Activated CD8-positive, alpha-beta T cell treated with anti-CD3 and anti-CD28 coated beads for 36 hours (primary cell): Measurements from ENCODE around the gene FSTL4. TPM values are rescaled to one million over a fixed set of nuclear protein-coding genes. Genes with fewer than 3 reads are reported as not detected.

Experiments used
- ATAC-seq: fragments of 200-7000 bp; cut with Tn5 transposase; one replicate; pipeline ENCODE4 v1.10.0; 2021; ENCODE audit warnings: mild to moderate bottlenecking, moderate library complexity
- CTCF ChIA-PET: fragments of 350-600 bp; sonication (Branson Sonifier 250); formaldehyde crosslinking; loops from one replicate; lab custom pipeline; 2021; ENCODE audit warnings: antibody characterized with exemption; lab: Charles Lee
- POLR2A ChIA-PET: fragments of 350-600 bp; sonication (Branson Sonifier 250); formaldehyde crosslinking; loops from one replicate; lab custom pipeline; 2021; ENCODE audit warnings: antibody characterized with exemption; lab: Charles Lee
- DNase-seq: peaks from one replicate; pipeline ENCODE4 v3.0.0-alpha.2; 2020
- H3K27ac Mint-ChIP-seq: one replicate; pipeline ENCODE4 v1.8.0; 2021; ENCODE audit warnings: mild to moderate bottlenecking, mixed read lengths
- H3K27me3 Mint-ChIP-seq: one replicate; pipeline ENCODE4 v1.8.0; 2021; ENCODE audit warnings: mixed read lengths
- H3K36me3 Mint-ChIP-seq: one replicate; pipeline ENCODE4 v1.8.0; 2021; ENCODE audit warnings: low read depth, mixed read lengths
- H3K4me1 Mint-ChIP-seq: one replicate; pipeline ENCODE4 v1.8.0; 2021; ENCODE audit warnings: low read depth, mixed read lengths
- H3K4me3 Mint-ChIP-seq: one replicate; pipeline ENCODE4 v1.8.0; 2021; ENCODE audit warnings: mild to moderate bottlenecking, moderate library complexity, mixed read lengths
- H3K9me3 Mint-ChIP-seq: one replicate; pipeline ENCODE4 v1.8.0; 2021; ENCODE audit warnings: mixed read lengths
- intact Hi-C: fragments of 100-400 bp; cut with micrococcal nuclease; formaldehyde crosslinking; loops from one replicate; pipeline ENCODE4 v1.10.0; 2022
- total RNA-seq, 2 experiments: library from RNA; stranded (reverse); gene quantifications; one replicate each; pipeline ENCODE4 v1.2.3, GENCODE V29; 2021
- TF ChIP-seq, protein P1 (sequence below): fragments of 200-600 bp; IDR thresholded peaks from one replicate; pipeline ENCODE4 v1.8.0; 2022; ENCODE audit warnings: antibody characterized with exemption, mild to moderate bottlenecking

The FSTL4 gene
- total RNA-seq, 2 experiments from 2014 or later = not detected

DNA sequence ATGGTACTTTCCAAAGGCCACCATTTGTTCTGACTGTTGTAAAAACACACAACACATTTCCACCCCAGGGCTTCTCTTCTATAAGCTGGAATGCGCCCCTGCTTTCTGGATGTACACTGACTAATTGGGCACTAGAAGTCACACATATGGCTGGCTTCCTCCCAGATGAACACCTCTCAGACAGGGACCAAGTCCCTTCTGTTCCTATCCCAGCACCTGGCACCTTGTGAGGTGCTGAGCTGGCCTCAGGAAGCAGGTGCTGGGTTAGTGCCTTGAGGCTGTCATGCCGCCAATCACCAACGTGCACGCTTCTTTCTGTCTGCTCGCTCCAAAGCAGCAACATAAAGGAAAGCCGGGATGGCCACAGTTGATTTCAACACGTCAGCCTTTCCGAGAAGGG is 93.2 kb downstream of the FSTL4 start:
- H3K27ac Mint-ChIP-seq = no peak overlapping the region
- DNase-seq (no peak), ATAC-seq (no peak)
- CTCF ChIA-PET = no interaction called here
- H3K27me3 Mint-ChIP-seq = no peaks in the 10 kb centered on the region
- H3K4me3 Mint-ChIP-seq = no peak overlapping the region
- H3K36me3 Mint-ChIP-seq = no peaks in the 10 kb centered on the region
- H3K4me1 Mint-ChIP-seq = no peaks in the 10 kb centered on the region
- POLR2A ChIA-PET = no interaction called here
- H3K9me3 Mint-ChIP-seq = no peaks in the 10 kb centered on the region
- intact Hi-C loops = no loop called here
- TF ChIP-seq, protein P1, sequence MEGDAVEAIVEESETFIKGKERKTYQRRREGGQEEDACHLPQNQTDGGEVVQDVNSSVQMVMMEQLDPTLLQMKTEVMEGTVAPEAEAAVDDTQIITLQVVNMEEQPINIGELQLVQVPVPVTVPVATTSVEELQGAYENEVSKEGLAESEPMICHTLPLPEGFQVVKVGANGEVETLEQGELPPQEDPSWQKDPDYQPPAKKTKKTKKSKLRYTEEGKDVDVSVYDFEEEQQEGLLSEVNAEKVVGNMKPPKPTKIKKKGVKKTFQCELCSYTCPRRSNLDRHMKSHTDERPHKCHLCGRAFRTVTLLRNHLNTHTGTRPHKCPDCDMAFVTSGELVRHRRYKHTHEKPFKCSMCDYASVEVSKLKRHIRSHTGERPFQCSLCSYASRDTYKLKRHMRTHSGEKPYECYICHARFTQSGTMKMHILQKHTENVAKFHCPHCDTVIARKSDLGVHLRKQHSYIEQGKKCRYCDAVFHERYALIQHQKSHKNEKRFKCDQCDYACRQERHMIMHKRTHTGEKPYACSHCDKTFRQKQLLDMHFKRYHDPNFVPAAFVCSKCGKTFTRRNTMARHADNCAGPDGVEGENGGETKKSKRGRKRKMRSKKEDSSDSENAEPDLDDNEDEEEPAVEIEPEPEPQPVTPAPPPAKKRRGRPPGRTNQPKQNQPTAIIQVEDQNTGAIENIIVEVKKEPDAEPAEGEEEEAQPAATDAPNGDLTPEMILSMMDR = no peak

DNA sequence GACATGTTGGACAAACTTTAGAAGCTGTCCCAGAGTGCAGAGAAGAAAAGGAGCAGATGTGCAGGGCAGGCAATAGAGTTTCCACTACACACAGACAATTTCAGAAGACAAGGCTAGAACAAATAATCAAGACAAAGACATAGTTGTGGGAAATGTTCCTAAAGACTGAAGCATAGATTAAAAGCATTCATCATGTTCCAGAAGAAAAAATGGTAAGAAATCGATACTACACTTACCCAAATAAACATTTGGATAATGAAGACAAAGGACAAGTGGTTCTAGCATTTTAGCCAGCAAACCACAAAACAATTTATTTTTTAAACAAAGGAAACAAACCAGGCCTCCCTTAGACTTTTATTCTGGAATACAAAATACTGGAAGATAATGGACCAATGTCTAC is 97.9 kb downstream of the FSTL4 start:
- Mint-ChIP-seq H3K27ac (no peak overlapping the region), H3K4me1 (no peaks in the 10 kb centered on the region), H3K9me3 (no peaks in the 10 kb centered on the region), H3K27me3 (peaks cover 5% of the 10 kb centered on the region), H3K4me3 (no peak overlapping the region), H3K36me3 (no peaks in the 10 kb centered on the region)
- intact Hi-C loops = no loop called here
- TF ChIP-seq, protein P1 = no peak
- ATAC-seq = no peak
- ChIA-PET CTCF (interaction anchor here (0.7 kb wide), 1 partner anchor 162 kb away, joined by 3 read pairs; no protein-coding TSS in a partner anchor), POLR2A (no interaction called here)
- no peak for DNase-seq

DNA sequence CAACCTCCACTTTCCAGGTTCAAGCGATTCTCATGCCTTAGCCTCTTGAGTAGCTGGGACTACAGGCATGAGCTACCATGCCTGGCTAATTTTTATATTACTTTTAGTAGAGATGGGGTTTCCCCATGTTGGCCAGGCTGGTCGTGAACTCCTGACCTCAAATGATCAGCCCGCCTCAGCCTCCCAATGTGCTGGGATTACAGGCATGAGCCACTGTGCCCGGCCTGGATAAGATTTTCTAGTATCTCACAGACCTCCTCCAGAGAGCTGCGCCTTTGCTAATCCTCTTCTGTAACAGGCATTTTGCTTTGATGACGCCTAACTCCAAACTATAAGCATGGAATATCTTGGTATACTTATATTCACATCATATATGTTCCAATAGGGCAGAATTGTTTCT is 99.4 kb downstream of the FSTL4 start:
- peaks cover 5% of the 10 kb centered on the region for H3K27me3 Mint-ChIP-seq
- H3K9me3 Mint-ChIP-seq = no peaks in the 10 kb centered on the region
- H3K4me1 Mint-ChIP-seq = no peaks in the 10 kb centered on the region
- H3K4me3 Mint-ChIP-seq = no peak overlapping the region
- TF ChIP-seq, protein P1 = no peak
- ATAC-seq = no peak
- H3K27ac Mint-ChIP-seq = no peak overlapping the region
- H3K36me3 Mint-ChIP-seq = no peaks in the 10 kb centered on the region
- CTCF ChIA-PET = no interaction called here
- POLR2A ChIA-PET = no interaction called here
- no peak for DNase-seq
- intact Hi-C loops = no loop called here

DNA sequence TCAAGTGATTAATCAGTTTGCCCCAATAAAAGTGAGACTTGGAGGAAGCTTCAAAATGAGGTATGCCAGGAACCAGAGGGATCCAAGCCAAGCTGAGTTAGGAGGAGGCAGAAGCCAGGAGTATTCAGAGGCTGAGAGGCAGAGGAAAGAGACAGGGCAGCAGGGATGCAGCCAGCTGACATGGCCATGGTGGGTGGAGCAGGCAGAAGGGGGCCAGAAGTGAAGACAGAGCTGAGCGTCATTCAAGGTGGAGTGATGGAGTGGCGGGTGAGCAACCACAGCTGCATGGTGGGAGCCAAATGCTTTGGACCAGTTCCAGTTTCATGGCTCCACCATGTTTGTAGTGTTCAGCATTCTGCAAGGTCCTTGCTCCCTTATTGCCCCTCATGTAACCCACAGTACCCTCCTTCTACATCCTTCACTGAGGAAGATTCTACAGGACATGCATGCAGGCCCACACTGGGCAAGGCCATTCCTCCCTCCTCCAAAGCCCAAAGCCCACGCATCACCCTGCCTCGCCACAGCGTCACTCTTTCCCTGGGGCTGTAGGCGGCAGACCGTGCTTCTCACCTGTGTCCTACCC is 100.6 kb downstream of the FSTL4 start:
- intact Hi-C loops = no loop called here
- ChIA-PET POLR2A (no interaction called here), CTCF (interaction anchor here (1.6 kb wide), 1 partner anchor 14 kb away, joined by 4 read pairs; no protein-coding TSS in a partner anchor)
- H3K4me3 Mint-ChIP-seq = no peak overlapping the region
- H3K27me3 Mint-ChIP-seq = peaks cover 5% of the 10 kb centered on the region
- no peaks in the 10 kb centered on the region for H3K36me3 Mint-ChIP-seq
- H3K27ac Mint-ChIP-seq = no peak overlapping the region
- no peak for DNase-seq
- no peak for ATAC-seq
- no peaks in the 10 kb centered on the region for H3K4me1 Mint-ChIP-seq
- TF ChIP-seq, protein P1 = no peak
- no peaks in the 10 kb centered on the region for H3K9me3 Mint-ChIP-seq

DNA sequence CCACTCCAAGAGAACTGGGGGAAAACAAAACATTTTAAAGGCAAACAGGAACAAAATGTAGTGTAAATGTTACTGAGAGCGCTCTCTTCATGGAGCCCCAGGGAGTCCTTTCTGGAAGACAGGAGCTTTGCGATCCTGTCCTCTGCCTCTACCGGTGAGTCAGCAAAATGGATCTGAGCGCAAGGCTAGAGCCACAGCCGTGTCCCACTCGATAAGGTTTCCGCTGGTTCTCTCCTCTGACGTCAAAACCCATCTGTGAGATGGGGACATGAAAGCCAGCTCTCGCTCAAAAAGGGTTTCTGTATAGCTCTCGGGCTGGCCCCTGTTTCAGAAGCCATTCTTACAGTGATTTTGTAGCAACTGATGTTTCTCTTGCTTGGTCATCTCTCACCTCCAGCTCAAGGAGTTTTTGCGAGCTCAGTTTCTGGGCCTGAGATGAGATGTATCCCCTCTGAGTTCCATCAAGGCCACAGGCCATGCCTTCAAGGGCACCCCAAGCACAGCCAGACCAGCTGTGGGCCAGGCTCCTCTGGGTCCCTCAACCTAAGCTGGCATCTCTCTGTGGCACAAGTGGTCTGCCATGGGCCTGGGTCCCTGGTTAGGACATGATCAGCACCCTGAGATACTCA is 101.6 kb downstream of the FSTL4 start:
- no peaks in the 10 kb centered on the region for H3K9me3 Mint-ChIP-seq
- H3K36me3 Mint-ChIP-seq = no peaks in the 10 kb centered on the region
- H3K27me3 Mint-ChIP-seq = peaks cover 5% of the 10 kb centered on the region
- ChIA-PET CTCF (interaction anchor here (1.0 to 1.6 kb wide), 2 partner anchors 13 to 87 kb away, joined by 3 to 4 read pairs; no protein-coding TSS in a partner anchor), POLR2A (no interaction called here)
- TF ChIP-seq, protein P1 = no peak
- no peaks in the 10 kb centered on the region for H3K4me1 Mint-ChIP-seq
- no peak for ATAC-seq
- no peak overlapping the region for H3K4me3 Mint-ChIP-seq
- intact Hi-C loops = no loop called here
- no peak for DNase-seq
- H3K27ac Mint-ChIP-seq = no peak overlapping the region
